CD4-positive, alpha-beta T cell treated with Interleukin-2 at 100 ng/mL for 4 hours (primary cell): Measurements from ENCODE around the gene SERTAD1.

ENCODE experiments used
- DNase-seq: peaks from one replicate; pipeline ENCODE4 v3.0.0-alpha.2; 2020; ENCODE audit warnings: low spot score

The SERTAD1 gene

GRCh38 chr19:40378509-40378908 lies 47.3 kb downstream of the SERTAD1 start:
- DNase-seq: no peak

DNA sequence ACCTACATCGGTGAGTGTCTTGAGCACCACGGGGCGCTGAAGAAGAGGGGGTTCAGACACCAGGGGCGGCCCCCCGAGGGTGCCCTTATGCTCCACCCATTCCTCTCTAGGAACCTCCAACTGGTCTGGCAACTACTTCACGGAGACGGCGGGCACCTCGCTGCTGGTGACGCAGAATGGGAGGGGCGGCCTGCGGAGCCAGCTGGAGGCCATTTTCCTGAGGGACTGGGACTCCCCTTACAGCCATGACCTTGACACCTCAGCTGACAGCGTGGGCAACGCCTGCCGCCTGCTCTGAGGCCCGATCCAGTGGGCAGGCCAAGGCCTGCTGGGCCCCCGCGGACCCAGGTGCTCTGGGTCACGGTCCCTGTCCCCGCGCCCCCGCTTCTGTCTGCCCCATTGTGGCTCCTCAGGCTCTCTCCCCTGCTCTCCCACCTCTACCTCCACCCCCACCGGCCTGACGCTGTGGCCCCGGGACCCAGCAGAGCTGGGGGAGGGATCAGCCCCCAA lies 47.9 kb downstream of the SERTAD1 start:
- no peak for DNase-seq

DNA sequence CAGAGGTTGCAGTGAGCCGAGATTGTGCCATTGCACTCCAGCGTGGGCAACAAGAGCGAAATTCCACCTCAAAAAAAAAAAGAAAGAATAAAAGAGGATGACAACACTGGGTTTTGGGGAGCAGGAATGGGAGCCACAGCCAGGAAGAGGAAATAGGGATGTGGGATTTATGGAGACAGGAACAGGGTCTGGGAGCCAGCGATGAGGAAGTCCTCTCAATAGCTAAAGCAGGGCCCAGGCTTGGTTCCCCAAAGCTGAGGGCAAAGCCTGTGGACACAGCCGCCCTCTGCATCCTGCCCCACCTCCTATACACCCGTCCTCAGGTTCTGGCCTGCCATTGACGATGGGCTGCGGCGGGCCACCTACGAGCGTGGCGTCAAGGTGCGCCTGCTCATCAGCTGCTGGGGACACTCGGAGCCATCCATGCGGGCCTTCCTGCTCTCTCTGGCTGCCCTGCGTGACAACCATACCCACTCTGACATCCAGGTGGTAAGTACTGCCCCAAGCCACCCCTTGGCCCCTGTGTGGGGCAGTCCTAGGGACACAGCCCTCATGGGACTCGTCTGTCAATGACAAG lies 49.4 kb downstream of the SERTAD1 start:
- DNase-seq: no peak

DNA sequence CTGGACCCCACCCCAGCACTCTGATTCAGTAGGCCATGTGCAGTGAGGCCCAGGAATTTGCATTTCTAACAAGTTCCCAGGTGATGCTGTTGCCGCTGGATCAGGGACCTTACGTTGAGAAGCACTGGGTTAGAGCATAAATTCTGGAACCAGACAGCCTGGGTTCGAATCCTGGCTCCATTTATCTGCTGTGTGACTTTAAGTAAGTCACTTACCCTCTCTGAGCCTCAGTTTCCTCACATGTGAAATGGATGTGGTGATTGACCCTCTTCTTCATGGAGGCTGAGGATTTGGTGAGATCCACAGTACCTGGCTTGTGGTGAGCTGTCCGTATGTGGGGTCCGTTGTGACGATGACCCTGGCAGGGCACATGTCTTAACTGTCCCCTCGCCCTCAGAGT lies 51.7 kb downstream of the SERTAD1 start:
- DNase-seq: no peak

- no peak for DNase-seq
Observed at GRCh38 chr19:40371802-40372122, 54.0 kb downstream of the SERTAD1 start.
